ENCODE data around the gene ELFN1. TPM values are rescaled to one million over a fixed set of nuclear protein-coding genes. Genes with fewer than 3 reads are reported as not detected.
A peak's percentile ranks its signal among the peaks of the same experiment; 100 is the strongest.

The ELFN1 gene
- polyA plus RNA-seq, 1 of the 3 experiments (the other 2 are of a cell fraction), result 0.05 TPM

- H4K20me1 ChIP-seq (ENCODE audit: insufficient read depth), result no peaks in the 10 kb centered on the region
- POLR2A ChIA-PET, result no interaction called here
- no peaks in the 10 kb centered on the region for H3K79me2 ChIP-seq (ENCODE audit: insufficient read depth)
- CTCF ChIA-PET, result interaction anchor here (1.1 to 1.7 kb wide), 2 partner anchors 9 to 10 kb away, joined by 3 to 10 read pairs; no protein-coding TSS in a partner anchor
- WGBS (ENCODE audit: low lambda C conversion rate), result 75% methylated on average over 12 of the region's 15 CpGs
- H3F3A ChIP-seq (replicated peaks; ENCODE audit: insufficient read depth), result no peaks in the 10 kb centered on the region
- H3K9ac ChIP-seq, result no peak overlapping the region
- no peaks in the 10 kb centered on the region for H3K9me3 ChIP-seq
- peak overlapping the region in 1 of 2 experiments; percentile 16; a peak in 1 of 4 replicates for H3K27ac ChIP-seq (ENCODE audit: low read depth in 2 of 2, low read length in 1 of 2)
- H3K36me3 ChIP-seq (replicated peaks in 1 of 2; ENCODE audit: control insufficient read depth in 1 of 2, insufficient read depth in 2 of 2, low read length in 1 of 2), result no peaks in the 10 kb centered on the region
- no peak overlapping the region for H3K4me3 ChIP-seq (ENCODE audit: low read depth in 2 of 2, low read length in 1 of 2)
- TF ChIP-seq CHD2 (IDR thresholded peaks at IDR 0.05; ENCODE audit: low read length, partially characterized antibody) (no peak), NFIC (IDR thresholded peaks at IDR 0.05; ENCODE audit: borderline replicate concordance) (no peak), FOXJ3 (CRISPR knock-in tag; IDR thresholded peaks at IDR 0.05) (no peak), SMC3 (IDR thresholded peaks at IDR 0.05; ENCODE audit: low read depth, low read length) (no peak), EP300 (IDR thresholded peaks at IDR 0.05; ENCODE audit: borderline replicate concordance in 1 of 2, low read depth in 1 of 2, low read length in 1 of 2) (no peak)
- no peaks in the 10 kb centered on the region for H3K9me2 ChIP-seq
- no peak overlapping the region for H3K4me2 ChIP-seq
- peaks cover 32% of the 10 kb centered on the region for H3K27me3 ChIP-seq (ENCODE audit: insufficient read depth)
- DNase-seq, result no peak
- H3K4me1 ChIP-seq (ENCODE audit: control insufficient read depth in 1 of 2, insufficient read depth in 2 of 2, low read depth in 1 of 2, low read length in 1 of 2), result peaks cover 0 to 46% of the 10 kb centered on the region in 2 experiments; a peak in 1 of 4 replicates
- H2AFZ ChIP-seq (ENCODE audit: low read depth), result no peak overlapping the region
Observed at GRCh38 chr7:1654111-1654510, 16.0 kb upstream of the ELFN1 start.

- no peaks in the 10 kb centered on the region for H3K36me3 ChIP-seq (replicated peaks in 1 of 2; ENCODE audit: control insufficient read depth in 1 of 2, insufficient read depth in 2 of 2, low read length in 1 of 2)
- H3K4me1 ChIP-seq (ENCODE audit: control insufficient read depth in 1 of 2, insufficient read depth in 2 of 2, low read depth in 1 of 2, low read length in 1 of 2), result peaks cover 0 to 41% of the 10 kb centered on the region in 2 experiments; a peak in 1 of 4 replicates
- no peaks in the 10 kb centered on the region for H3F3A ChIP-seq (replicated peaks; ENCODE audit: insufficient read depth)
- TF ChIP-seq YY1 (IDR thresholded peaks at IDR 0.05; ENCODE audit: low read depth), result no peak
- TF ChIP-seq RFX5 (IDR thresholded peaks at IDR 0.05; ENCODE audit: low read length), result no peak
- TF ChIP-seq RAD21 (IDR thresholded peaks at IDR 0.05; ENCODE audit: low read length), result no peak
- TF ChIP-seq SMC3 (IDR thresholded peaks at IDR 0.05; ENCODE audit: low read depth, low read length), result no peak
- no peak for TF ChIP-seq EP300 (IDR thresholded peaks at IDR 0.05; ENCODE audit: borderline replicate concordance in 1 of 2, low read depth in 1 of 2, low read length in 1 of 2)
- no peak for TF ChIP-seq ELF1 (IDR thresholded peaks at IDR 0.05)
- no peak for TF ChIP-seq JUND (IDR thresholded peaks at IDR 0.05)
- no peak for TF ChIP-seq USF1 (IDR thresholded peaks at IDR 0.05; ENCODE audit: borderline replicate concordance, low read depth)
- TF ChIP-seq PBX3 (IDR thresholded peaks at IDR 0.05), result no peak
- TF ChIP-seq IRF3 (IDR thresholded peaks at IDR 0.05; ENCODE audit: low read depth, low read length), result no peak
- TF ChIP-seq FOXM1 (IDR thresholded peaks at IDR 0.05; ENCODE audit: low read depth), result no peak
- no peak for TF ChIP-seq CHD2 (IDR thresholded peaks at IDR 0.05; ENCODE audit: low read length, partially characterized antibody)
- no peaks in the 10 kb centered on the region for H3K79me2 ChIP-seq (ENCODE audit: insufficient read depth)
- H3K4me2 ChIP-seq, result no peak overlapping the region
- no peak overlapping the region for H3K4me3 ChIP-seq (ENCODE audit: low read depth in 2 of 2, low read length in 1 of 2)
- no peak for DNase-seq
- peaks cover 26% of the 10 kb centered on the region for H3K27me3 ChIP-seq (ENCODE audit: insufficient read depth)
- CTCF ChIA-PET, result interaction anchor here (1.1 to 1.7 kb wide), 2 partner anchors 9 to 10 kb away, joined by 3 to 10 read pairs; no protein-coding TSS in a partner anchor
- POLR2A ChIA-PET, result no interaction called here
- no peaks in the 10 kb centered on the region for H3K9me3 ChIP-seq
- no peaks in the 10 kb centered on the region for H4K20me1 ChIP-seq (ENCODE audit: insufficient read depth)
- 83% methylated on average over 32 of the region's 32 CpGs for WGBS (ENCODE audit: low lambda C conversion rate)
- no peak overlapping the region for H3K9ac ChIP-seq
- H3K9me2 ChIP-seq, result no peaks in the 10 kb centered on the region
- peak overlapping the region in 1 of 2 experiments; percentile 16; a peak in 1 of 4 replicates for H3K27ac ChIP-seq (ENCODE audit: low read depth in 2 of 2, low read length in 1 of 2)
- H2AFZ ChIP-seq (ENCODE audit: low read depth), result no peak overlapping the region
Observed at GRCh38 chr7:1654738-1655475, 15.2 kb upstream of the ELFN1 start.
